Activated T-cell treated with anti-CD3 and anti-CD28 coated beads, Interleukin-2, amount 50 U/mL, for 24 hours (primary cell): ENCODE measurements around the gene ACY1.

Experiments used
- DNase-seq: peaks from one replicate; pipeline ENCODE4 v3.0.0-alpha.2; 2020
- H3K27ac Mint-ChIP-seq: 2 replicates; pipeline ENCODE4 v1.8.0; 2020; ENCODE audit warnings: mild to moderate bottlenecking, mixed read lengths
- H3K27me3 Mint-ChIP-seq: 2 replicates; pipeline ENCODE4 v1.8.0; 2020; ENCODE audit warnings: mixed read lengths
- H3K36me3 Mint-ChIP-seq: 2 replicates; pipeline ENCODE4 v1.8.0; 2020; ENCODE audit warnings: low read depth, mixed read lengths
- H3K4me1 Mint-ChIP-seq: 2 replicates; pipeline ENCODE4 v1.8.0; 2020; ENCODE audit warnings: low read depth, mixed read lengths
- H3K4me3 Mint-ChIP-seq: 2 replicates; pipeline ENCODE4 v1.8.0; 2020; ENCODE audit warnings: mild to moderate bottlenecking, moderate library complexity, mixed read lengths
- H3K9me3 Mint-ChIP-seq: 2 replicates; pipeline ENCODE4 v1.8.0; 2020; ENCODE audit warnings: mixed read lengths

ACY1 gene

GRCh38 chr3:51982838-51983577 is at the start of gene ACY1:
Gene ACY1, plus strand, starts transcription at chr3:51983535. Its CDS starts 530 bp downstream, at chr3:51984065.
- H3K27me3 Mint-ChIP-seq, result no peaks in the 10 kb centered on the region
- peaks cover 32% of the 10 kb centered on the region for H3K4me1 Mint-ChIP-seq
- DNase-seq, result peak; percentile 87
- peak within 1 kb of the TSS; percentile 89 for H3K4me3 Mint-ChIP-seq
- no peaks in the 10 kb centered on the region for H3K9me3 Mint-ChIP-seq
- peak within 1 kb of the TSS; percentile 95 for H3K27ac Mint-ChIP-seq
- peaks cover 27% of the 10 kb centered on the region for H3K36me3 Mint-ChIP-seq

GRCh38 chr3:51934139-51934850 is 49.0 kb upstream of the ACY1 start:
- Mint-ChIP-seq H3K9me3 (no peaks in the 10 kb centered on the region), H3K27me3 (no peaks in the 10 kb centered on the region), H3K36me3 (peaks cover 90% of the 10 kb centered on the region), H3K4me1 (peaks cover 14% of the 10 kb centered on the region), H3K4me3 (no peak overlapping the region), H3K27ac (no peak overlapping the region)
- no peak for DNase-seq

- peaks cover 100% of the 10 kb centered on the region for H3K36me3 Mint-ChIP-seq
- no peaks in the 10 kb centered on the region for H3K27me3 Mint-ChIP-seq
- H3K4me3 Mint-ChIP-seq, result no peak overlapping the region
- H3K4me1 Mint-ChIP-seq, result peaks cover 22% of the 10 kb centered on the region
- DNase-seq, result no peak
- no peak overlapping the region for H3K27ac Mint-ChIP-seq
- H3K9me3 Mint-ChIP-seq, result no peaks in the 10 kb centered on the region
Measured at GRCh38 chr3:51934991-51935885, 48.1 kb upstream of the ACY1 start.

GRCh38 chr3:51935886-51936755 is 47.2 kb upstream of the ACY1 start:
- H3K4me3 Mint-ChIP-seq, result no peak overlapping the region
- H3K9me3 Mint-ChIP-seq, result no peaks in the 10 kb centered on the region
- H3K27me3 Mint-ChIP-seq, result no peaks in the 10 kb centered on the region
- H3K4me1 Mint-ChIP-seq, result peaks cover 29% of the 10 kb centered on the region
- no peak for DNase-seq
- H3K36me3 Mint-ChIP-seq, result peaks cover 100% of the 10 kb centered on the region
- peak overlapping the region; percentile 28 for H3K27ac Mint-ChIP-seq

- no peak overlapping the region for H3K4me3 Mint-ChIP-seq
- H3K9me3 Mint-ChIP-seq, result no peaks in the 10 kb centered on the region
- DNase-seq, result no peak
- peaks cover 95% of the 10 kb centered on the region for H3K36me3 Mint-ChIP-seq
- H3K27ac Mint-ChIP-seq, result peak overlapping the region; percentile 51
- no peaks in the 10 kb centered on the region for H3K27me3 Mint-ChIP-seq
- H3K4me1 Mint-ChIP-seq, result peaks cover 29% of the 10 kb centered on the region
Measured at GRCh38 chr3:51937014-51937413, 46.3 kb upstream of the ACY1 start.

GRCh38 chr3:51937611-51938450 is 45.5 kb upstream of the ACY1 start:
- DNase-seq, result no peak
- H3K4me1 Mint-ChIP-seq, result peaks cover 36% of the 10 kb centered on the region
- H3K36me3 Mint-ChIP-seq, result peaks cover 89% of the 10 kb centered on the region
- peak overlapping the region; percentile 51 for H3K27ac Mint-ChIP-seq
- no peaks in the 10 kb centered on the region for H3K9me3 Mint-ChIP-seq
- no peak overlapping the region for H3K4me3 Mint-ChIP-seq
- H3K27me3 Mint-ChIP-seq, result no peaks in the 10 kb centered on the region

GRCh38 chr3:51938780-51939425 is 44.4 kb upstream of the ACY1 start:
- DNase-seq, result peak; percentile 25
- peak overlapping the region; percentile 22 for H3K4me3 Mint-ChIP-seq
- no peaks in the 10 kb centered on the region for H3K27me3 Mint-ChIP-seq
- H3K27ac Mint-ChIP-seq, result peak overlapping the region; percentile 11
- H3K9me3 Mint-ChIP-seq, result no peaks in the 10 kb centered on the region
- peaks cover 40% of the 10 kb centered on the region for H3K4me1 Mint-ChIP-seq
- peaks cover 79% of the 10 kb centered on the region for H3K36me3 Mint-ChIP-seq

GRCh38 chr3:51940648-51941462 is 42.5 kb upstream of the ACY1 start:
- Mint-ChIP-seq H3K27ac (peak overlapping the region; percentile 82), H3K27me3 (no peaks in the 10 kb centered on the region), H3K9me3 (no peaks in the 10 kb centered on the region), H3K36me3 (peaks cover 61% of the 10 kb centered on the region), H3K4me1 (peaks cover 40% of the 10 kb centered on the region), H3K4me3 (peak overlapping the region; percentile 90)
- peak; percentile 21 for DNase-seq

GRCh38 chr3:51941463-51941797 is 41.9 kb upstream of the ACY1 start:
- no peaks in the 10 kb centered on the region for H3K9me3 Mint-ChIP-seq
- peak overlapping the region; percentile 90 for H3K4me3 Mint-ChIP-seq
- peak overlapping the region; percentile 82 for H3K27ac Mint-ChIP-seq
- H3K4me1 Mint-ChIP-seq, result peaks cover 40% of the 10 kb centered on the region
- peaks cover 55% of the 10 kb centered on the region for H3K36me3 Mint-ChIP-seq
- DNase-seq, result no peak
- no peaks in the 10 kb centered on the region for H3K27me3 Mint-ChIP-seq

- Mint-ChIP-seq H3K27me3 (no peaks in the 10 kb centered on the region), H3K4me3 (peak within 1 kb of the TSS; percentile 90), H3K4me1 (peaks cover 40% of the 10 kb centered on the region), H3K9me3 (no peaks in the 10 kb centered on the region), H3K36me3 (peaks cover 50% of the 10 kb centered on the region), H3K27ac (peak within 1 kb of the TSS; percentile 95)
- peak; percentile 99 for DNase-seq
Measured at GRCh38 chr3:51941798-51942602, 41.3 kb upstream of the ACY1 start, which contains the start of the genes PARP3 and RRP9. Gene PARP3, plus strand, starts transcription at chr3:51942363. Its CDS starts 993 bp downstream, at chr3:51943356. Gene RRP9, minus strand, starts transcription at chr3:51941904. Its CDS starts 37 bp downstream, at chr3:51941867.

- Mint-ChIP-seq H3K27ac (peak overlapping the region; percentile 95), H3K9me3 (no peaks in the 10 kb centered on the region), H3K27me3 (no peaks in the 10 kb centered on the region), H3K36me3 (peaks cover 43% of the 10 kb centered on the region), H3K4me3 (peak overlapping the region; percentile 90), H3K4me1 (peaks cover 37% of the 10 kb centered on the region)
- peak; percentile 73 for DNase-seq
Measured at GRCh38 chr3:51942603-51943450, 40.5 kb upstream of the ACY1 start.
